ENCODE measurements around the gene LRRC25. TPM values are rescaled to one million over a fixed set of nuclear protein-coding genes. Genes with fewer than 3 reads are reported as not detected.

The LRRC25 gene
- total RNA-seq, 1 experiment from 2014 or later = 0.31 TPM

GRCh38 chr19:18350490-18350889 lies 46.9 kb downstream of the LRRC25 start:
- ATAC-seq = no peak
- ChIA-PET CTCF (interaction anchor here (1.1 to 2.7 kb wide), 7 partner anchors 11 to 146 kb away, joined by 3 to 25 read pairs (median 7); partner anchors contain the start of genes GDF15 and RAB3A), POLR2A (no interaction called here)
- TF ChIP-seq ATF3 (CRISPR knock-in tag; conservative IDR thresholded peaks at IDR 0.05) (no peak), KAT7 (CRISPR knock-in tag; IDR thresholded peaks at IDR 0.05; ENCODE audit: borderline replicate concordance) (no peak), CREM (CRISPR knock-in tag; IDR thresholded peaks at IDR 0.05) (no peak), ZNF263 (CRISPR knock-in tag; IDR thresholded peaks at IDR 0.05; ENCODE audit: low read depth) (no peak), JAZF1 (CRISPR knock-in tag; IDR thresholded peaks at IDR 0.05) (no peak), ETV6 (CRISPR knock-in tag; IDR thresholded peaks at IDR 0.05) (no peak), ZNF512 (CRISPR knock-in tag; IDR thresholded peaks at IDR 0.05; ENCODE audit: borderline replicate concordance) (no peak), TEAD4 (CRISPR knock-in tag; IDR thresholded peaks at IDR 0.05) (no peak), ATF6 (CRISPR knock-in tag; IDR thresholded peaks at IDR 0.05) (no peak), NR1H2 (CRISPR knock-in tag; IDR thresholded peaks at IDR 0.05) (no peak), CBFB (CRISPR knock-in tag; IDR thresholded peaks at IDR 0.05; ENCODE audit: low read depth) (no peak), E2F1 (CRISPR knock-in tag; IDR thresholded peaks at IDR 0.05) (no peak), NFYB (CRISPR knock-in tag; conservative IDR thresholded peaks at IDR 0.05; ENCODE audit: low read depth) (no peak), OVOL2 (CRISPR knock-in tag; IDR thresholded peaks at IDR 0.05; ENCODE audit: borderline replicate concordance) (no peak), ZNF232 (CRISPR knock-in tag; IDR thresholded peaks at IDR 0.05) (no peak)
- TF ChIP-seq, protein P1, sequence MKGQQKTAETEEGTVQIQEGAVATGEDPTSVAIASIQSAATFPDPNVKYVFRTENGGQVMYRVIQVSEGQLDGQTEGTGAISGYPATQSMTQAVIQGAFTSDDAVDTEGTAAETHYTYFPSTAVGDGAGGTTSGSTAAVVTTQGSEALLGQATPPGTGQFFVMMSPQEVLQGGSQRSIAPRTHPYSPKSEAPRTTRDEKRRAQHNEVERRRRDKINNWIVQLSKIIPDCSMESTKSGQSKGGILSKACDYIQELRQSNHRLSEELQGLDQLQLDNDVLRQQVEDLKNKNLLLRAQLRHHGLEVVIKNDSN (CRISPR knock-in tag; IDR thresholded peaks at IDR 0.05) = no peak
- no peak for DNase-seq (ENCODE audit: low spot score)
- Mint-ChIP-seq H3K9me3 (no peaks in the 10 kb centered on the region), H3K4me3 (no peak overlapping the region), H3K4me1 (peaks cover 19% of the 10 kb centered on the region), H3K36me3 (peaks cover 26% of the 10 kb centered on the region), H3K27me3 (ENCODE audit: low read depth) (no peaks in the 10 kb centered on the region), H3K27ac (peak overlapping the region; percentile 22)

DNA sequence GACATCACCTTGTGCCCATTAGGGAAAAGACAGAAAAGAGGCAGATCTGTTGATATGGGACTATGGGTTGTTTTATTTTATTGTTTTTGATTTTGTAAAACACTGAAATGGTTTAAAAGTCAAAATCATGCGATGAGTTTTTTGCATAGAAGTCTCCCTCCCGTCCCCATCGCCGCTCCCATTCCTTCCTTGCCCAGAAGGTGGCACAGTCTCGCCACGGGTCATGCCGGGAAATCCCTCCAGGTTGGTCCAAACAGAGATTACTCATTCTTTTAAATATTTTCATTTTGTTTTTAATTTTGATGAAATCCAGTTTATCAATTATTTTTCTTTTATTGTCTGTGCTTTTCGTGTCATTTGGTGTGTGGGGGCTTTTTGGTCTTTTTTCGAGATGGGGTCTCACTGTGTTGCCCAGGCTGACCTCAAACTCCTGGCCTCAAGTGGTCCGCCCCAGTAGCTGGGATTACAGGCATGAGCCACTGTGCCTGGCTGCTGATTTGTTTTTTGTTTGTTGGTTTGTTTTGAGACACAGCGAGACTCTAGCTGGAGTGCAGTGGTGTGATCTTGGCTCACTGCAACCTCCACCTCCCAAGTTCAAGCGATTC lies 47.8 kb downstream of the LRRC25 start:
- POLR2A ChIA-PET = no interaction called here
- Mint-ChIP-seq H3K36me3 (peaks cover 28% of the 10 kb centered on the region), H3K27me3 (ENCODE audit: low read depth) (no peaks in the 10 kb centered on the region), H3K4me3 (no peak overlapping the region), H3K27ac (peak overlapping the region; percentile 19; the same call in 1 of the 2 replicates), H3K9me3 (no peaks in the 10 kb centered on the region), H3K4me1 (peaks cover 27% of the 10 kb centered on the region)
- CTCF ChIA-PET = interaction anchor here (0.5 to 2.7 kb wide), 15 partner anchors 10 to 165 kb away, joined by 3 to 25 read pairs (median 5); partner anchors contain the start of genes GDF15 and RAB3A
- ATAC-seq (0 out of 2 replicates have a peak, but pooled peaks have one; percentile 40), DNase-seq (ENCODE audit: low spot score) (peak; percentile 71)
- TF ChIP-seq ZNF396 (CRISPR knock-in tag; IDR thresholded peaks at IDR 0.05; ENCODE audit: borderline replicate concordance) (no peak), GABPB1 (CRISPR knock-in tag; IDR thresholded peaks at IDR 0.05) (peak; percentile 24; the same call in 1 of the 2 replicates), SP1 (CRISPR knock-in tag; conservative IDR thresholded peaks at IDR 0.05) (no peak), NR2C2 (CRISPR knock-in tag; IDR thresholded peaks at IDR 0.05) (no peak), ZBTB21 (CRISPR knock-in tag; IDR thresholded peaks at IDR 0.05; ENCODE audit: borderline replicate concordance) (no peak), ZSCAN18 (CRISPR knock-in tag; IDR thresholded peaks at IDR 0.05) (no peak), ZNF121 (CRISPR knock-in tag; IDR thresholded peaks at IDR 0.05) (peak; percentile 96)
- TF ChIP-seq, protein P2, sequence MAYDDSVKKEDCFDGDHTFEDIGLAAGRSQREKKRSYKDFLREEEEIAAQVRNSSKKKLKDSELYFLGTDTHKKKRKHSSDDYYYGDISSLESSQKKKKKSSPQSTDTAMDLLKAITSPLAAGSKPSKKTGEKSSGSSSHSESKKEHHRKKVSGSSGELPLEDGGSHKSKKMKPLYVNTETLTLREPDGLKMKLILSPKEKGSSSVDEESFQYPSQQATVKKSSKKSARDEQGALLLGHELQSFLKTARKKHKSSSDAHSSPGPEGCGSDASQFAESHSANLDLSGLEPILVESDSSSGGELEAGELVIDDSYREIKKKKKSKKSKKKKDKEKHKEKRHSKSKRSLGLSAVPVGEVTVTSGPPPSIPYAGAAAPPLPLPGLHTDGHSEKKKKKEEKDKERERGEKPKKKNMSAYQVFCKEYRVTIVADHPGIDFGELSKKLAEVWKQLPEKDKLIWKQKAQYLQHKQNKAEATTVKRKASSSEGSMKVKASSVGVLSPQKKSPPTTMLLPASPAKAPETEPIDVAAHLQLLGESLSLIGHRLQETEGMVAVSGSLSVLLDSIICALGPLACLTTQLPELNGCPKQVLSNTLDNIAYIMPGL (CRISPR knock-in tag; IDR thresholded peaks at IDR 0.05) = no peak
- TF ChIP-seq, protein P3, sequence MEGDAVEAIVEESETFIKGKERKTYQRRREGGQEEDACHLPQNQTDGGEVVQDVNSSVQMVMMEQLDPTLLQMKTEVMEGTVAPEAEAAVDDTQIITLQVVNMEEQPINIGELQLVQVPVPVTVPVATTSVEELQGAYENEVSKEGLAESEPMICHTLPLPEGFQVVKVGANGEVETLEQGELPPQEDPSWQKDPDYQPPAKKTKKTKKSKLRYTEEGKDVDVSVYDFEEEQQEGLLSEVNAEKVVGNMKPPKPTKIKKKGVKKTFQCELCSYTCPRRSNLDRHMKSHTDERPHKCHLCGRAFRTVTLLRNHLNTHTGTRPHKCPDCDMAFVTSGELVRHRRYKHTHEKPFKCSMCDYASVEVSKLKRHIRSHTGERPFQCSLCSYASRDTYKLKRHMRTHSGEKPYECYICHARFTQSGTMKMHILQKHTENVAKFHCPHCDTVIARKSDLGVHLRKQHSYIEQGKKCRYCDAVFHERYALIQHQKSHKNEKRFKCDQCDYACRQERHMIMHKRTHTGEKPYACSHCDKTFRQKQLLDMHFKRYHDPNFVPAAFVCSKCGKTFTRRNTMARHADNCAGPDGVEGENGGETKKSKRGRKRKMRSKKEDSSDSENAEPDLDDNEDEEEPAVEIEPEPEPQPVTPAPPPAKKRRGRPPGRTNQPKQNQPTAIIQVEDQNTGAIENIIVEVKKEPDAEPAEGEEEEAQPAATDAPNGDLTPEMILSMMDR (IDR thresholded peaks at IDR 0.05) = 0 out of 2 replicates have a peak, but pooled peaks have one; percentile 18

Data from WTC11 (cell line).